Activated CD8-positive, alpha-beta memory T cell treated with anti-CD3 and anti-CD28 coated beads, Interleukin-2, amount 50 U/mL, for 1 hour (primary cell): Measurements from ENCODE around the gene LENG1.

Experiments used
- DNase-seq: peaks from one replicate; pipeline ENCODE4 v3.0.0-alpha.2; 2020; ENCODE audit errors: extremely low read depth

LENG1 gene

DNA sequence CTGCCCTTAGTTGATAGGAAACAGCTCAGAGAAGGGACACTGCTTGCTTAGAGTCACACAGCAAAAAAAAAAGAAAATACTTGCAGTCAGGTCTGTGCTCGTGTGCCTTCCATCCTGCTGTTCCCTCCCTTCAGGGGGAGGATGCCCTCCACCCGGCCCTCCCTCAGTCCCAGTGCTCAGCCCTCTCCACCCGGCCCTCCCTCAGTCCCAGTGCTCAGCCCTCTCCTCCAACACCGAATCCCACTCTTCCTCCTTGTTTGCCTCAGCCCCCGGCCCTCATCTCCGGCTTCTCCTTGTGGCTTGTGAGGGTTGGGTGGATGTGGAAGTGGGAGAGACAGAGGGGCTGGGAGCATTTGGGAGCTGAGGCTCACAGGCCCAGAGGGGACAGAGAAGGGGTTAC, 49.9 kb downstream of the LENG1 start:
- DNase-seq = no peak

GRCh38 chr19:54108496-54108895, 51.0 kb downstream of the LENG1 start:
- no peak for DNase-seq

- DNase-seq = no peak
Measured at GRCh38 chr19:54107876-54108490, 51.5 kb downstream of the LENG1 start.

DNA sequence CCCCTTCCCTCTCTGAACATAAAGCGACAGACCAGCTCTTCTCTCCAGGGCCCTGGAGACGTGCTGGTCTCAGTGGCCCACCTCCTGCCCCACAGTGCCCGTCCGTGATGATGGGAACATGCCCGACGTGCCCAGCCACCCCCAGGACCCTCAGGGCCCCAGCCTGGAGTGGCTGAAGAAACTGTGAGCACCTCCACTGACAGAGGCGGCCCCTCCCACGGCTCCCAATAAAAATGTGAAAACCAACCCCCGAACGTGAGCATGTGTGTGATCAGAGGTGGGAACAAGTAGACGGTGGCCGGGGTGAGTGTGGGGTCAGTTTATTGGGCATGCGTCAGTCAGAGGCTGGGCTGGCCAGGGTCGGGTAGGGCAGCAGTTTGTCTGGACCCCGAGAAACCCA, 52.8 kb downstream of the LENG1 start:
- no peak for DNase-seq

- DNase-seq = no peak
Measured at GRCh38 chr19:54105796-54106195, 53.7 kb downstream of the LENG1 start.
